NCI-H2081 (cell line): Measurements from ENCODE around the gene KCNB1.

Experiments
- DNase-seq, 2 experiments: peaks; one replicate each; lab custom pipeline; 2025; lab: John Stamatoyannopoulos, UW

Gene KCNB1

GRCh38 chr20:49351775-49352174 is 130.7 kb downstream of the KCNB1 start:
- no peak for DNase-seq

GRCh38 chr20:49349694-49350252 is 132.7 kb downstream of the KCNB1 start:
- no peak for DNase-seq

- no peak for DNase-seq
These were observed 133.4 kb downstream of the KCNB1 start for GRCh38 chr20:49349078-49349477.

GRCh38 chr20:49348563-49348962 is 133.9 kb downstream of the KCNB1 start:
- no peak for DNase-seq

GRCh38 chr20:49347156-49347555 is 135.3 kb downstream of the KCNB1 start:
- DNase-seq, result no peak

GRCh38 chr20:49346682-49347081 is 135.8 kb downstream of the KCNB1 start:
- no peak for DNase-seq

GRCh38 chr20:49345524-49345923 is 136.9 kb downstream of the KCNB1 start:
- DNase-seq, result no peak

- DNase-seq, result no peak
These were observed 137.5 kb downstream of the KCNB1 start for GRCh38 chr20:49344975-49345374.

- DNase-seq, result no peak
These were observed 138.3 kb downstream of the KCNB1 start for GRCh38 chr20:49344140-49344539.

- no peak for DNase-seq
These were observed 139.2 kb downstream of the KCNB1 start for GRCh38 chr20:49343246-49343645.

- DNase-seq, result no peak
These were observed 142.1 kb downstream of the KCNB1 start for GRCh38 chr20:49340161-49340966.

GRCh38 chr20:49339123-49339522 is 143.3 kb downstream of the KCNB1 start:
- DNase-seq, result no peak

- no peak for DNase-seq
These were observed 144.4 kb downstream of the KCNB1 start for GRCh38 chr20:49338061-49338460.

GRCh38 chr20:49337357-49337756 is 145.1 kb downstream of the KCNB1 start:
- no peak for DNase-seq

GRCh38 chr20:49336786-49337185 is 145.7 kb downstream of the KCNB1 start:
- no peak for DNase-seq

GRCh38 chr20:49335476-49335875 is 147.0 kb downstream of the KCNB1 start:
- no peak for DNase-seq

GRCh38 chr20:49330701-49331615 is 151.5 kb downstream of the KCNB1 start:
- no peak for DNase-seq

GRCh38 chr20:49328790-49329189 is 153.7 kb downstream of the KCNB1 start:
- DNase-seq, result no peak

GRCh38 chr20:49326026-49326425 is 156.4 kb downstream of the KCNB1 start:
- DNase-seq, result no peak

GRCh38 chr20:49324306-49324705 is 158.2 kb downstream of the KCNB1 start:
- no peak for DNase-seq

GRCh38 chr20:49323622-49324238 is 158.7 kb downstream of the KCNB1 start:
- peak; percentile 23 to 68 for DNase-seq

GRCh38 chr20:49320460-49320859 is 162.0 kb downstream of the KCNB1 start:
- peak in 1 of 2 experiments; percentile 15 for DNase-seq
